ENCODE results near the gene SLC6A5.

Gene SLC6A5

DNA sequence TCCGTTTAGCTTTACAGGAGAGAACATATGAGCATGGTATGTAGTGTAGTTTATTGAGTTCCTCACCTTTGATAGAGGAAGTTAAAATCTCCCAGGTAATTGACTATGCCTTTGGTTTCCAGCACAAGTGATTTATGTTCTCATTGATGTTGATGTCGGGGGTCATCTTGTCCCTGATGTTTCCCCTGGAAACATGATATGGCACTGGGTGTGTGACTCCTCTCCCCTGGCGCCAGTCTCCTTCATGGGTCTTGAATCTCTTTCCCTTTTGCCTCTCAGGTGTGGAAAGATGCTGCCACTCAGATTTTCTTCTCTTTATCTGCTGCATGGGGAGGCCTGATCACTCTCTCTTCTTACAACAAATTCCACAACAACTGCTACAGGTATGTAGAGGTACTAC, 28.3 kb downstream of the SLC6A5 start:
- no peaks in the 10 kb centered on the region for H3K4me1 ChIP-seq (ENCODE audit: insufficient read depth, low read length)
- H3K4me3 ChIP-seq (ENCODE audit: low read depth in 1 of 2, low read length in 2 of 2), result no peak overlapping the region
- H3K27me3 ChIP-seq (ENCODE audit: insufficient read depth, low read length, poor library complexity), result no peaks in the 10 kb centered on the region
- no peaks in the 10 kb centered on the region for H4K20me1 ChIP-seq (ENCODE audit: insufficient read depth, low read length)
- no peaks in the 10 kb centered on the region for H3K36me3 ChIP-seq (ENCODE audit: insufficient read depth, low read length)
- no peak for DNase-seq
- H3K9ac ChIP-seq (ENCODE audit: low read depth, low read length), result no peak overlapping the region
- H3K4me2 ChIP-seq (ENCODE audit: insufficient read depth, low read length), result no peak overlapping the region
- H2AFZ ChIP-seq (ENCODE audit: low read depth, low read length), result no peak overlapping the region
- no peak for TF ChIP-seq EZH2 (IDR thresholded peaks at IDR 0.05; ENCODE audit: borderline replicate concordance, low read depth, low read length, severe bottlenecking)
- TF ChIP-seq, protein P1, sequence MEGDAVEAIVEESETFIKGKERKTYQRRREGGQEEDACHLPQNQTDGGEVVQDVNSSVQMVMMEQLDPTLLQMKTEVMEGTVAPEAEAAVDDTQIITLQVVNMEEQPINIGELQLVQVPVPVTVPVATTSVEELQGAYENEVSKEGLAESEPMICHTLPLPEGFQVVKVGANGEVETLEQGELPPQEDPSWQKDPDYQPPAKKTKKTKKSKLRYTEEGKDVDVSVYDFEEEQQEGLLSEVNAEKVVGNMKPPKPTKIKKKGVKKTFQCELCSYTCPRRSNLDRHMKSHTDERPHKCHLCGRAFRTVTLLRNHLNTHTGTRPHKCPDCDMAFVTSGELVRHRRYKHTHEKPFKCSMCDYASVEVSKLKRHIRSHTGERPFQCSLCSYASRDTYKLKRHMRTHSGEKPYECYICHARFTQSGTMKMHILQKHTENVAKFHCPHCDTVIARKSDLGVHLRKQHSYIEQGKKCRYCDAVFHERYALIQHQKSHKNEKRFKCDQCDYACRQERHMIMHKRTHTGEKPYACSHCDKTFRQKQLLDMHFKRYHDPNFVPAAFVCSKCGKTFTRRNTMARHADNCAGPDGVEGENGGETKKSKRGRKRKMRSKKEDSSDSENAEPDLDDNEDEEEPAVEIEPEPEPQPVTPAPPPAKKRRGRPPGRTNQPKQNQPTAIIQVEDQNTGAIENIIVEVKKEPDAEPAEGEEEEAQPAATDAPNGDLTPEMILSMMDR (IDR thresholded peaks at IDR 0.05; ENCODE audit: borderline replicate concordance, extremely low read depth, low read length, poor library complexity, severe bottlenecking), result no peak
- H3K27ac ChIP-seq (ENCODE audit: low read length), result no peak overlapping the region
- no peaks in the 10 kb centered on the region for H3K9me3 ChIP-seq (ENCODE audit: insufficient read depth, low read length, severe bottlenecking)
- no peak for ATAC-seq (ENCODE audit: insufficient read depth, low read depth)
- H3K79me2 ChIP-seq (ENCODE audit: insufficient read depth, low read length), result no peaks in the 10 kb centered on the region

DNA sequence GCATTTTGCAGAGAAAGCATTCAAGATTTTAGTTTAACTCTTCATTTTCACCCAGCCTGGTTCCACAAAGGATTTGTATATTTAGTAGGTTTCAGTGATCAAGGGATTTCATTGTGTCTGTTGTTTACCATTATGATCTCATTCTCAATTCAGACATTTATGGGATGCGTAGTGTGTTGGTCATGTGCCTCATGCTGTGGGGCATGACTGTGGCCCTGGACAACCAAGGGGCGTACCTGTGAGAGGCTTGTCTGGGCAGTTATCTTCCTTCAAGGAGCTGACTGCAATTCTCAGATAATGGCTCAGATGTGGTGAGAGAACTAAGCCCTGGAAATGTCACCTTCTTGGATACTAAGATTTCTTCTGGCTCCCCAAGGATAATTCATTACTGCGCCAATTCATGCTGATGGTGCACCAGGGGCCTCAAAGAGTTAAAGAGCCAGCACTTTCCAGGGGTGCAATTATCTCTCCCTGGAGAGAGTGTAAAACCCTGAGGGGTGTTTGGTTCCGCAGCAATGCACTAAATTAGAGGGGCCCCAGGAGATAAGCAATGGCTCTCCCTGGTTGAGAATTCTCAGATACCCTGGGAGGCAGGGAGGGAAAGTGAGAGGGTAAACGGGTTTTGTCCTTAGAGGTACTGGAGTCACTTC, 32.2 kb downstream of the SLC6A5 start:
- no peak overlapping the region for H3K9ac ChIP-seq (ENCODE audit: low read depth, low read length)
- DNase-seq, result no peak
- no peak overlapping the region for H3K4me3 ChIP-seq (ENCODE audit: low read depth in 1 of 2, low read length in 2 of 2)
- H3K36me3 ChIP-seq (ENCODE audit: insufficient read depth, low read length), result no peaks in the 10 kb centered on the region
- no peaks in the 10 kb centered on the region for H3K27me3 ChIP-seq (ENCODE audit: insufficient read depth, low read length, poor library complexity)
- H2AFZ ChIP-seq (ENCODE audit: low read depth, low read length), result no peak overlapping the region
- no peak overlapping the region for H3K27ac ChIP-seq (ENCODE audit: low read length)
- H3K79me2 ChIP-seq (ENCODE audit: insufficient read depth, low read length), result no peaks in the 10 kb centered on the region
- H3K4me2 ChIP-seq (ENCODE audit: insufficient read depth, low read length), result no peak overlapping the region
- no peaks in the 10 kb centered on the region for H4K20me1 ChIP-seq (ENCODE audit: insufficient read depth, low read length)
- no peaks in the 10 kb centered on the region for H3K4me1 ChIP-seq (ENCODE audit: insufficient read depth, low read length)
- H3K9me3 ChIP-seq (ENCODE audit: insufficient read depth, low read length, severe bottlenecking), result no peaks in the 10 kb centered on the region
- ATAC-seq (ENCODE audit: insufficient read depth, low read depth), result no peak
- no peak for TF ChIP-seq EZH2 (IDR thresholded peaks at IDR 0.05; ENCODE audit: borderline replicate concordance, low read depth, low read length, severe bottlenecking)
- TF ChIP-seq, protein P1 (IDR thresholded peaks at IDR 0.05; ENCODE audit: borderline replicate concordance, extremely low read depth, low read length, poor library complexity, severe bottlenecking), result no peak

DNA sequence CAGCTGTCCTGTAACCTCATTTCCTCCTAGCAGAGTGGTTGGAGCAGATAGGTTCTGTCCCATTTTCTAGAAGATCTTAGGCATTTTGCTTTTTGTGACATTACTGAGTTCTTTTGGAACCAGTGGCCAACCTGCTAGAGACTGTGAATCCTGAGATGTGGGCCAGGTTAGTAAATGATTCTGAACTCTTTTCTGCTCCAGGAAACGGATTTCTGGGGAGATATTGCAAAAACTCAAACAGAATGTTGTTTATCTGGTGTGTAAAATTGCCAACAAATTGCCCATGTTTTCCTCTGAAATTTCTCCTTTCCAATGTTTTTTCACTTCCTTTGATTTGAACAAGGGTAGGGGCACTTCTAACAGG, 32.7 kb downstream of the SLC6A5 start:
- TF ChIP-seq, protein P1 (IDR thresholded peaks at IDR 0.05; ENCODE audit: borderline replicate concordance, extremely low read depth, low read length, poor library complexity, severe bottlenecking), result no peak
- no peak for TF ChIP-seq EZH2 (IDR thresholded peaks at IDR 0.05; ENCODE audit: borderline replicate concordance, low read depth, low read length, severe bottlenecking)
- no peaks in the 10 kb centered on the region for H4K20me1 ChIP-seq (ENCODE audit: insufficient read depth, low read length)
- no peaks in the 10 kb centered on the region for H3K27me3 ChIP-seq (ENCODE audit: insufficient read depth, low read length, poor library complexity)
- H2AFZ ChIP-seq (ENCODE audit: low read depth, low read length), result no peak overlapping the region
- no peak for DNase-seq
- H3K4me3 ChIP-seq (ENCODE audit: low read depth in 1 of 2, low read length in 2 of 2), result no peak overlapping the region
- no peaks in the 10 kb centered on the region for H3K79me2 ChIP-seq (ENCODE audit: insufficient read depth, low read length)
- H3K9ac ChIP-seq (ENCODE audit: low read depth, low read length), result no peak overlapping the region
- no peak overlapping the region for H3K27ac ChIP-seq (ENCODE audit: low read length)
- no peak overlapping the region for H3K4me2 ChIP-seq (ENCODE audit: insufficient read depth, low read length)
- no peaks in the 10 kb centered on the region for H3K9me3 ChIP-seq (ENCODE audit: insufficient read depth, low read length, severe bottlenecking)
- H3K4me1 ChIP-seq (ENCODE audit: insufficient read depth, low read length), result no peaks in the 10 kb centered on the region
- H3K36me3 ChIP-seq (ENCODE audit: insufficient read depth, low read length), result no peaks in the 10 kb centered on the region
- ATAC-seq (ENCODE audit: insufficient read depth, low read depth), result no peak
